Dedifferentiated amniotic fluid mesenchymal stem cell (primary cell): Measurements from ENCODE around the gene CDR2.

Experiments
- DNase-seq: peaks from one replicate; pipeline ENCODE4 v3.0.0-alpha.2; 2016; ENCODE audit errors: extremely low spot score

Gene CDR2

DNA sequence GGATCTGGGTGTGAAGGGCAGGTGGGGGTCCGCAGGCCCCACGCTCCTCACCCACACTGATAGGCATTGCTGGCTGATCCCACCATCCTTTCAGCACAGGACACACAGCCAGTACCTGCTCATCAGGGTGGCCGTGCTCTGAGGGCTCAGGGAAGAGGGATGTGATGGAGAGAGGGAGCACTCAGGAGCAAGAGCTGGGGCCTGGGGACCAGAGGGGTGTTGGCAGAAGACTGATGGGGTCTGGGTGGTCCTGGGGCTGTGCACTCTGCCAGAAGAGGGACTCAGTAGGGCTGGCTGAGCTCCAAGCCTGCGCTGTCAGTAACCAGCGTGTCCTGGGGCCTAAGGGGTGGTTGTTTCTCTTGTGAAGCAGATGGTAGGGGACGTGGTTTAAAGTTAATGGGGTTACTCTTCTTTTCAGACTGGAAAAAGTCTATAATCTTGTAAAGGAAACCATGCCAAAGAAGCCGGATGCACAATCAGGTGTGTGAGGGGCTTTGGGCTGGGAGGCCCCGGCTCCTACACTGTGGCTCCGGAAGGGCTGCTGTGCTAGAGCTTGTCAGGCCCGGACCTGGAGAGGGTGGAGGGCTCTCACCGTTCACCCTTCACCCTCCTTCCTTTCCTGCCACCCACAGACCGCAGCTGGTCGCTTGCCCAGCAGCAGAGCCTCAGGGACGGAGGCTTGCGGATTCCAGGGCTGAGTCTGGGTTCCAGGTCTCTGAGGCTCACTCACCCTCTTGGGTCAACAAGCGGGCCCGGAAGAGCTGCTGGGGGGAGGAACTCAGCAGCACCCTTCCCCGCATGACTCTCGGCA, 49.4 kb downstream of the CDR2 start:
- no peak for DNase-seq

DNA sequence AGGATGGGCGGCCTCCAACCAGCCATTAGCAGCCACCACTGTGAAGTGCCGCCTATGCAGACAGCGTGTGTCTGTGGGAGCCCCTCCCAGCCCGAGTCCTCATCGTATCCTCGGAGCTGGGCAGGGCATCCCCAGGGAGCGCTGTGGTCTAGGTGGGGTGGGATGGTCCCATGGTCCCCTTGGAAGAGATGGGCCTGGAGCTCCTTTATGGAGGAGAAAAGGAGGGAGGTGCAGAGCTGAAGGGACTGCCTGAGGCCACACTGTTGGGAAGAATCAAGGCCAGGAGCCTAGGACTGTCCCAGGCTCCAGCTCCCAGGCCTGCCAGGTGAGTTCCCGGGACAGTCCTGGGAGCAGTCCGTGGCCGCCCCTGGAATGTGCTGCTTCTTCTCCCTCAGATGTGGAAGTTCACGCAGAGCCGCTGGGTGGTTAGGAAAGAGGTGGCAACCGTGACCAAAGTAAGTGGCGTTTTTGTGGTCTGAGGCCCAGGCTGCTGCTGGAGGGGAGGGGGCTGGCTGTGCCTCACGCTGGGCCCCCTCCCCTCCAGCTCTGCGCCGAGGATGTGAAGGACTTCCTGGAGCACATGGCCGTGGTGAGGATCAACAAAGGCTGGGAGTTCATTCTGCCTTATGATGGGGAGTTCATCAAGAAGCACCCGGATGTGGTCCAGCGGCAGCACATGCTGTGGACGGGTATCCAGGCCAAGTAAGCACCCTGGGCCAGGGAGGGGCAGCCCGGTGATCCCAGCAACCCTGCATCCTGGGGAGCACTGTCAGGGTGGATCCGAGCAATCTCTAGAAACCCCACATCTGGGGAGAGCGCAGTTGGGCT, 50.2 kb downstream of the CDR2 start:
- DNase-seq, result no peak

DNA sequence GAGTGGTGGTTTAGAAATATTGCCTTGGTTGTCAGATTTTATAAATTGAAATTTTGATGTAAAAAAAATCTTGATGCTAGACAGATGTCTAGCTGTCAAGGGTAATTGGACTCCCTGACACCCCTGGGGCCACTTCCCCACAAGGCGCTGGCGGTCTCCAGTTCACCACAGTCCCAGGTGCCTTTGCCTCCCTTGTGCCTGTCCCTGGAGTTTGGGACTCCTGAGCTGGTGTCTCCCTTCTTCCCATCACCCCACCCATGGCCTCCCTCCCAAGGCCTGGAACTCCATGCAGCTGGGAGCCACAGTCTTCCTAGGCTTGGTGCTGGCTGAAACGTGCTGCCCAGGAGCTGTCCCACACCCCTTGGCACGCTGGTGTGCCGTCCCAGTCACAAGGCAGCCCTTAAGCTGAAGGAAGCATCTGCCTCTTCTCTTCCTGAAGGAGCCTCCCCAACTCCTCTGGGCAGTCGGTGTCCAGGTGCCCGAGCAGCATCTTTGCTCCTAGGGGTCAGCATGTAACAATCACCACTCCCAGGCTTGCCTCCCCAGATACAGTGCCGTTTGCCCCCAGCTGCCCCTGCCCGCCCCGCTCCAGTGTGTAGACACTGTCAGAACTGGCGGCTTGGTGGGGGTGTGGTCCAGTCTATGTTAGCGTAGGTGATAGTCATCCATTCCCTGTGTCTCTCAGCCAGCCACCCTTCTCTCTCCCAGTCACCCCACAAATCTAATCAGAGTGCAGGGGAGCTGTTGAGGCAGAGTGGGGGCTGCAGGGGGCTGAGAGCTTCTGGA, 51.1 kb downstream of the CDR2 start:
- DNase-seq, result no peak

DNA sequence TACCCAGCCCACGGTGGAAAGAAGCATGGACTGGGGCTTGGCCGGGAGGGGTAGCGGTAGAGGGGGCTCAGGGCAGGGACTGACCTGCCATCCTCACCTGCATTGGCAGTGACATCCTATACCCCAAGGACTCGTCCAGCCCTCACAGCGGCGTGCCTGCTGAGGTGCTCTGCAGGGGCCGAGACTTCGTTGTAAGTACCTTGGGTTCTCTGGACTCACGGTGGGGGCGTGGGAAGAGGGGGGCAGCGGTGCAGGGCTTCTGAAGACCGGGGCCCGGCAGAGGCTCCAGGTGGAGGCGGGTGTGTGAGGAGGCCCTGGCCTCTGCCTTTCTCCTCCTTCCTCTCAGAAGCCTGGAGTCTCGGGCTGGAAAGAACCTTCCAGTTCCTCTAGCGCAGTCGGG, 51.7 kb downstream of the CDR2 start:
- DNase-seq, result no peak

DNA sequence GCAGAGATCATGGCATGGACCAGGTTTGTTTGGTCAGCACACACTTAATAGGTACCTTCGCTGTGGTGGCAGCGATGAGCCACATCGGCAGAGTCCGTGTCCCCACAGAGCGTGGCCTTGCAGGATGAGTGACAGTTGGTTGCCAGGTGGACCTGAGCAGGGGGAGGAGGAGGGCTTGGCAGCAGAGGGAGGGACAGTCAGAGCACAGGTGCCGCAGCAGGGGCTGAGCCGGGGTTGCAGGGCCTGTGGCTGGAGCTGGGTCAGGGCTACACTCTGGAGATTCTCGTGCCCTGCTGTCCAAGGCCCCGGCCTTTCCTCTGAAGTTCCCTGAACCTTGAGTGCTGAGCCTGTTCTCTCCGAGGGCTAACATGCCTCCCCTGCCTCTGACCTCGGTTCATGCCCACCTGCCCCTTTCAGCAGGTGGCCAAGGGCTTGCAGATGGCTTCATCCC, 52.4 kb downstream of the CDR2 start:
- no peak for DNase-seq

DNA sequence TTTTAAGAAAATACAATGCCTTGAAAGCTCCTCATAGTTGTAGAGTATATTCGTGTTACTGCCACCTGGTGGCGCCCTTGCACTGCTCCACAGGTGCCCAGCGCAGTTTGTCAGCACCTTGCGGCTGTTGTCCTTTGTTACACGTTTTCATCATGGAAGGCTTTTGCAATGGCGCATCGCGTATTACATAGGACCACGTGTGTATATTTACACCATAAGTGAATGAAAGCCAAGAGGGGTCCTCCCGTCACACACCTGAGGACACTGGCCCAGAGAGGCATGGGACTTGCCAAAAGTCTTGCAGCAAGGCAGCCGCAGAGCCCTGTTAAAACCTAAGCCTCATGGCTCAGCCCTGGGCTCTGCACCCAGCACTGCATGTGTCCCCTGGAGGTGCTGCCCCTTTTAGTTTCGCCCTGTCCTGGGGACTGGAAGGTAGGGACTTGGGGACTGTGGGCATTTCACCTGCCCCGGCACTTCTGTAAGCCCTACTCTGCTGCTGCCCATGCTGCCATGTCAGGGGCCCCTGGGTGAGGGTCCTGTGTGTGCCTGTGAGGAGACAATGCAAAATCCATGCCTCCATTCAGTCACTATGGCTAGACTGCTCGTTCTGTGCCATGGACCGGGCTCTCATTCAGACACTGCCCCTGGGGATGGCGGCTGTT, 52.9 kb downstream of the CDR2 start:
- peak; percentile 57 for DNase-seq

DNA sequence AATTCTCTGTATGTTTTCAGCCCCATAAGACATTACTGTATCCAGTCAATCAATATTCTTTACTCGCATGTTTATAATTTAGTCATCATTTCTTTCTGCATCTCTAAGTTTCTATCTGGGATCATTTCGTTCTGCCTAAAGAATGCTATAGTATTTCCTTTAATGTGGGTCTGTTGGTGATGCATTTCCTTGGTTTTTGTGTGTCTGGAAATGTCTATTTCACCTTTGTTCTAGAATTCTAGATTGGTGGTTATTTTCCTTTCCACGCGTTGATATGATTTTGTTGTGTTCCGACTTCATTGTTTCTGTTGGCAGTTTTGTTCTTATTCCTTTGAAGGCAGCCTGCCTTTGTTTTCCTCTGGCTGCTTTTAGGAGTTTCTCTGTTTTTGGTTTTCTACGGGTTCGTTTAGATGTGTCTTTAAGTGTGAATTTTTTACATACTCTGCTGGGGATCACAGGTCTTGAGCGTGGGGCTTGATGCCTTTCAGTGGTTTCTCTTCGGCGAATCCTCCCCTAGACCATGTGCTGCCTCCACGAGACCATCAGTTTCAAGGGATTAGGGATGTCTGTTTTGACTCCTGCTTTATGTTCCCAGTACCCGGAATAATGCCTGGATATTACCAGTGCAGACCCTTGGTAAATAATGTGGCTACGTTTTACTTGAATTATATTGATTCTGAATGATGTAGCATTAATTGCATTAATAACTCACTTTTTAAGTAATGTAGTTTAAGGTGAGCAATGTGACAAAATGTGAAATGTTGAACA, 53.7 kb downstream of the CDR2 start:
- DNase-seq, result no peak

DNA sequence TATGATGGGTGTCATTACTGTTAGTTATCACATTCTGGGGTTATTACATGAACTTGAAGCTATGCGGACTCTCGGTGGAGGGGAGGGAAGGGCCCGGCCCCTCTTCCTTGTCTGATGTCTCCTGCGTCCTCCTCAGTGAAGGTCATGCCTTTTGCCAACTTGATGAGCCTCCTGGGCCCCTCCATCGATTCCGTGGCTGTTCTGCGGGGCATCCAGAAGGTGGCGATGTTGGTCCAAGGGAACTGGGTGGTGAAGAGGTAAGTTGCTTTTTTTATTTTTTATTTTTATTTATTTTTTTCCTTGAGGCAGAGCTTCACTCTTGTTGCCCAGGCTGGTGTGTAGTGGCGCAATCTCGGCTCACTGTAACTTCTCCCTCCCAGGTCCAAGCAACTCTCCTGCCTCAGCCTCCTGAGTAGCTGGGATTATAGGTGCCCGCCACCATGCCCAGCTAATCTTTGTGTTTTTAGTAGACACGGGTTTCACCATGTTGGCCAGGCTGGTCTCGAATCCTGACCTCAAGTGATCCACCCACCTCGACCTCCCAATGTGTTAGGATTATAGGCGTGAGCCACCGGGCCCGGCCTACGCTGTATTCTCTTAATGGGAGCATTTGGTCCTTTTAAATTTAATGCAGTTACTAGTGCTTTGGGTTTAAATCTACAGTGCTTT, 55.6 kb downstream of the CDR2 start:
- no peak for DNase-seq

DNA sequence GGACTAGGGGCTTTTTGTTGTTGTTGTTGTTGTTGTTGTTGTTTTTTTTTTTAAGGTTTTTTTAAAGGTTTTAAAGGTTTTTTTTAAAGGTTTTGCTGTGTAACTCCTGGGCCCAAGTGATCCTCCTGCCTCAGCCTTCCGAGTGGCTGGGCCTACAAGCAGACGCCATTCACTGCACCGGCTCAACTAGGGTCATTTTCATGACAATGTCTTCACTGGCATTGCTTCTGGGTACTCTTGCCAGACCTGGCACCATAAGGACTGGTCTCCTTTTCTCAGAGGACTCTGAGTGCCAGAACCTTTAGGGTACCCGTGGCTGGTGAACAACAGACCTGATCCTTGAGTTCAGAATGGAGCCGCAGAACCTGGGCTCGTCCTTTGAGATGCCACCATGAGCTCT, 56.8 kb downstream of the CDR2 start:
- no peak for DNase-seq

DNA sequence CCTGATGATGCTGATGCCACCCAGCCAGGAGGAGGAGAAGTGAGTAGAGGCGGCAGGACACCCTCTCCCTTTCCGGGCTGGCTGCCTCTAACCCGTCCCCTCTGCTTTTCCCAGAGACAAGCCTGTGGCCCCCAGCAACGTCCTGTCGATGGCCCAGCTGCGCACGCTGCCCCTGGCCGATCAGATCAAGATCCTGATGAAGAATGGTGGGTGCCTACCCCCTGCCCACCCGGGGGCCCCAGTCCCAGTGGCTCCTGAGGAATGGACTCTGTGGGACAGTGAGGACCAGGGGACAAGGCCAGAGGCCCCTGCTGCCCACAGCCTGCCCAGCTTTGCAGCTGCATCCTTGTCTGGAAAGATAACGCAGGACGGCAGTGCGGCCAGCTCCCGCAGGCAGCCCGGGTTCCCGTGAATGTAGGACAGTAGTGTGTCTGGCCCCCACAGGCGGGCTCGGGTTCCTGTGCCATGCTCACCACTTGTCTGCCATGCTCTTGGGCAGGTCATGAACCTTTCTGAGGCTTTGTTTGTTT, 57.4 kb downstream of the CDR2 start:
- DNase-seq, result no peak

DNA sequence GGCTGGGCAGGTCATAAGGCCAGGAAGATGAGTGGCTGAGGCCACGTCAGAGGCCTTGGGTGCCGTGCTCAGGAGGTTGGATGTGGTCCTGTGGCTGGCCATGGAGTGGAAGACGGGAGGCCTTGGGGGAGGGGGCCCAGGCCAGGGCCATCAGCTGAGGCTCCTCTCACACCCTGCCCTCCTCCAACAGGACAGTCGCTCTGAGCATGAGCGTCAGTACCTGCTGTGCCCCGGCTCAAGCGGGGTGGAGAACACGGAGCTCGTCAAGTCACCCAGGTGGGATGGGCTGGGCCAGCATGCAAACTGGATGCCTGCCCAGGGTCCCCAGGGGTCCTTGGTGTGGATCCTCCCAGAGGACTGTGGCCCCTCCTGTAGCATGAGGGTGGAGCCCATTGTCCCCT, 58.0 kb downstream of the CDR2 start:
- DNase-seq, result no peak

DNA sequence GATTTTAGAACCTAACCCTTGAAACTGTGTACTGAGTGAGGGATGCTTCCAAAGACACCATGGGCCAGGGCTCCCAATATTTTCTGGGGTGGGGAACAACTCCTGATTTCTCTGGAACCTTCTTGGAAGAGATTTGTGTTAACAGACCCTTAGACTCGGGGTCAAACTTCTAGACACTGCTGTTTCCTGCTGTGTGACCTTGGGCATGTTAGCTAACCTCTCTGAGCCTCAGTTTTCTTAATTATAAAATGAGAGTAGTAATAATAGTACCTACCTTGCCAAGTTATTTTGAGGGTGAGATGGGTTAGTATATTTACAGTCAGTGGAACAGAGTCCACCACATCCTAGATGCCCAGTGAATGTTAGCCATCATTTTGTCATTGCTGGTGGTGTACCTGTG, 58.4 kb downstream of the CDR2 start:
- no peak for DNase-seq

DNA sequence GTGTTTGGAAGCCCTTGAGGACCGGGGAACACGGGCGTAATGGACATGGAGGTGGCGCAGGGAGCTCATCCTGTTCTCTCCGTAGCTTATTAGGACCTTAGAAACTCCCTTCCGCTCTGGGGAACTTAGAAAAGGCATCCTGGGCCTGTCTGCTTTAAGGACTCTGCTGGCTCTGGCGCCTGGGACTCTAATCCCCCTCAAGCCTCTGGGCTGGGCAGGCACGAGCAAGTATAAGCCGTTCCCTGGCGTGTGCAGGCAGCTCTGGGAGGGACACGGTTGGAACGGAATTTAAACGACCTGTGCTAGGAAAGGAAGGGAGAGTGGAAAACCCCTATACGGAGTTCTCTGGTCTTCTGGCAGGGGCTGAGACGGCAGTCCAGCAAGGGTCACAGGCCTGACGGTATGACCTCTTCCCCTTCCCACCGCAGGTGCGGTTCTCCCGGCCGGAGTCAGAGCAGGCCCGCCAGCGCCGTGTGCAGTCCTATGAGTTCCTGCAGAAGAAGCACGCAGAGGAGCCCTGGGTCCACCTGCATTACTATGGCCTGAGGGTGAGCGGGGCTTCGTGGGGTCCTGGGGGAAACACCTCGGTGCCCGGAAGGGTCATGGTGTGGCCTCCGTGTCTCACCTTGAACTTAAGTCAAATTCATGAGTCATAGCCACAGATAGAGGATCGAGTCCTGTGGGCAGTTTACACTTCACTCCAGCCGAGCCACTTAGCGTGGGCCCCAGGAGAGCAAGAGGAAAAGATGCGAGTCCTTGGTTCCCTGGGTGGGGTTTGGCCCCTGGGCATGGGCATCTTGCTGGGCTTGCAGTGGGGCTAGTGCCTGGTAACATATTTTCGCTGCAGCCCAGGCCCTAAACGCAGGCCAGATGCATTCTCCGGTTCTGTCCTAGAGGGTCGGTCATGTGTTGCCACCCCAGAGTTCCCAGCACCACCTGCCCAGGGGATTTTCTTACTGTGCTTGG, 59.5 kb downstream of the CDR2 start:
- no peak for DNase-seq

DNA sequence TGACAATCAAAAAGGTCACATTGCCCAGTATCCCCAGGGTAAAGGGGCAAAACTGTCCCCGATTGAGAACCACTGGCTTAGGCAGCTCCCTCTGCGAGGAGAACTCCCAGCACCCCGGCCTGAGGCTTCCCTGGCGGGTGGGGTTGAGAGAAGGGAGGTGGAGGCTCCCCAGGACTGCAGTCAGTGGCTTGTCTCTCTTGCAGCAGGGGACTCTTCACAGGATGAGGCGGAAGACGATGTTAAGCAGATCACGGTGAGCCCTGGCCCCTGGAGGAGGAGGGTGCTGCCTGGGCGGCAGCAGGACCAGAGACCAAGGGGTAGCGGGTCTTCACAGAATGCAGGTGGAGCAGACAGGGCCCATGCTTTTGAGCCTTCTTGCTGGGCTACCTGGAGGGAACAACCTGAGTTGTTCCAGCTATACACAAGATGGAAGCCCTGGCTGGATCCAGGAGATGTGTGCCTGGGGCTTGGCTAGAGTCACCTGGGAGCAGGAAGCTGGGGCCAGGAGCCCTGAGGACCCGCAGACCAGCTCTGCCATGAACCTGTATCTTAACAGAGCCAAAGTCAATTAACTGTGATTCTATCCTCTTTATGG, 60.4 kb downstream of the CDR2 start:
- no peak for DNase-seq

DNA sequence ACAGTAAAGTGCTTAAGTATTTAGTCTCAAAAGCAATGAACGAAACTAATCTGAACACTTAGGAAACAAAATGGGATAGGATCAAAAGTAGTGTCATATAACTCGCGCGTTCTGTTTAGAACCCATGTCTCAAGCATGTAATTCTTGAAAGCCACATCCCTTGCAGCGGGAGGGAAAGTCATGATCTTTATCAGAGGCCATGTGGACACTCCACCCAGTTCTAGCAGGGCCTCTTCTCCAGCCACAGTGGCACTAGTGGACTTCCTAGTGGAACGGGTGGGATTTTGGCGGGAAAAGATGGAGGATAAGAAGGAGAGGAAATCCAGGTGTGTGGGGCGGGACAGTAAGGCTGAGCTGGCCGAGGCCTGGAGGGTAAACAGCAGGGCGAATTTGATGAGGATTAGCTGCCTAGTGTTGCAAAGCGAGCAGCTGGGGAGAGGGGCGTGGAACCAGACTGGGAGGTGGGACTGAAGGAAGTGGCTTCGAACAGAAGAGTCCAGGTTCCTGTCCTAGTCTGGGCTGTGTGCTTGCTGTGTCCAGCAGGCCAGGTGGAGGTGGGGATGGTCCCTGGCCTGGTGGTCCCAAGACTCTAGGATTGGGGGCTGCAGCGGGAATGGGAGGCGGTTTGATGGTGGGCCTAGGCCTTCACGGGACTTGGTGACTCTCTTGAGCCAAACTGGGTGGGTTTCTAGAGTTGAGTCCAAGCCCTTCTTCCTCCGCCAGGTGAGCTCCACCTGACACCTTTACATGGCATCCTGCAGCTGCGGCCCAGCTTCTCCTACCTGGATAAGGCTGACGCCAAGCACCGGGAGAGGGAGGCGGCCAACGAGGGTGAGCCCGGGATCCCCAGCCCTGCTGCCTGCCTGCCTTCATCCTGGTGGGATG, 61.3 kb downstream of the CDR2 start:
- DNase-seq, result no peak

DNA sequence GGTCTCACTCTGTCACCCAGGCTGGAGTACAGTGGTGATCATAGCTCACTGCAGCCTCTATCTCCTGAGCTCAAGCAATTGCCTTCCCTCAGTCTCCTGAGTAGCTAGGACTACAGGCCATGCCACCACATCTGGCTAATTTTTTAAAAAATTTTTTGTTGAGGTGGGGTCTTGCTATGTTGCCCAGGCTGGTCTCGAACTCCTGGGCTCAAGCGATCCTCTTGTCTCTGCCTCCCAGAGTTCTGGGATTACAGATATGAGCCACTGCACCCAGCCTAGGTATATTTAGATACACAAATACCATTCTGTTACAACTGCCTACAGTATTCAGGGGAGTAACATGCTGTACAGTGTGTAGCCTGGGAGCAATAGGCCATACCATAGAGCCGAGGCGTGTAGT, 62.9 kb downstream of the CDR2 start:
- no peak for DNase-seq

DNA sequence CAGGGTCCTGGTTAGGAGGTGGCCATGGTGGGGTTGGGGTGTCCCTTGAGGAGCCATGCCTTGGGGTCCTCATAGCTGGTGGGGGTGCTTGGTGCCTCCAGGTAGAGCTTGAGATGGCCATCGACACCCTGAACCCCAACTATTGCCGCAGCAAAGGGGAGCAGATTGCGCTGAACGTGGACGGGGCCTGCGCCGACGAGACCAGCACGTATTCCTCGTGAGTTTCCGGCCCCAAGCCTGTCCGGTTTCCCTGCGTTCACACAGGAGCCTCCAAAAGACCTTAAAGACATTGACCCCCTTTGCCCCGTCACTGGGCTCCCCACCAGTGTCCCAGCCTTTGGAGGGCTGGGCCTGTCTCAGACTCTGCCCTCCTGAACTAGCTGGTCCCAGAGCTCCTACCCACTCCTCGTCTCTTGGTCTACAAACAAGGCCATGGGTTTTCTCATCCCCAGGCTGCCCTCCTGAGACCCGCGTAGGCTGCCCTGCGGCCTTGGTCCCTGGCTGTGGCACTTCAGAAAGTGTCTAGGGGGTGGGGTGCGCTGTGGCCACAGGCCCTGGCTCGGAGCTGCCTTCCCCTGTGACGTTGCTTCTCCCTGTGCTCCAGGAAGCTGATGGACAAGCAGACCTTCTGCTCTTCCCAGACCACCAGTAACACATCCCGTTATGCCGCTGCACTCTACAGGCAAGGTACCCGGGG, 65.4 kb downstream of the CDR2 start:
- no peak for DNase-seq
